ENCODE data around the gene ANKRD45. TPM values are rescaled to one million over a fixed set of nuclear protein-coding genes. Genes with fewer than 3 reads are reported as not detected.

ANKRD45 gene
- polyA plus RNA-seq, 1 of the 3 experiments (the other 2 are of a cell fraction) = 1.8 TPM

DNA sequence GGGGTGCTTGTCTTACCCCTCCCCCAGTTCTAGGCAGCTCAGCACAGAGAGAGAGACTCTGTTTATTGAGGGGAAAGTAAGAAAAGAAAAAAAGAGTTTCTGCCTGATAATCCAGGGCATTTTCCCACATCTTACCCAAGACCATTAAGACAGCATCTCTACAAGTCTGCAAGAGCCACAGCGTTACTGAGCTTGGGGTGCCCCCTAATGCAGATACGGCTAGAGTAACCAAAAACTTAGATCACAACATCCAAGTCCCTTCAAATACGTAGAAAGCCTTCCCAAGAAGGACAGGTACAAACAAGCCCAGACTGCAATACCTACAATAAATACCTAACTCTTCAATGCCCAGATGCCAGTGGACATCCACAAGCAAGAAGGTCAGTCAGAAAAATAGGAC, 40.8 kb downstream of the ANKRD45 start:
- Histone ChIP-seq H3K27ac (ENCODE audit: low read depth in 2 of 2, low read length in 1 of 2) (no peak overlapping the region), H3K27me3 (ENCODE audit: insufficient read depth) (no peaks in the 10 kb centered on the region), H3K79me2 (ENCODE audit: insufficient read depth) (no peaks in the 10 kb centered on the region), H4K20me1 (ENCODE audit: insufficient read depth) (no peaks in the 10 kb centered on the region), H3K9me3 (0 out of 2 replicates have a peak, but pooled peaks cover 7% of the 10 kb centered on the region), H3F3A (replicated peaks; ENCODE audit: insufficient read depth) (no peaks in the 10 kb centered on the region), H3K4me3 (ENCODE audit: low read depth in 2 of 2, low read length in 1 of 2) (no peak overlapping the region), H3K9me2 (no peaks in the 10 kb centered on the region), H3K4me1 (ENCODE audit: control insufficient read depth in 1 of 2, insufficient read depth in 2 of 2, low read depth in 1 of 2, low read length in 1 of 2) (no peaks in the 10 kb centered on the region), H3K36me3 (replicated peaks in 1 of 2; ENCODE audit: control insufficient read depth in 1 of 2, insufficient read depth in 2 of 2, low read length in 1 of 2) (peaks cover 0 to under 1% of the 10 kb centered on the region in 2 experiments), H2AFZ (ENCODE audit: low read depth) (no peak overlapping the region), H3K9ac (no peak overlapping the region), H3K4me2 (no peak overlapping the region)
- ChIA-PET CTCF (no interaction called here), POLR2A (no interaction called here)
- DNase-seq = no peak
- TF ChIP-seq JUND (IDR thresholded peaks at IDR 0.05) (no peak), RAD21 (IDR thresholded peaks at IDR 0.05; ENCODE audit: low read length) (0 out of 2 replicates have a peak, but pooled peaks have one; percentile 10)
- 64% methylated on average over 3 of the region's 3 CpGs for WGBS (ENCODE audit: low lambda C conversion rate)

GRCh38 chr1:173627269-173627668, 42.4 kb downstream of the ANKRD45 start:
- 0 out of 2 replicates have a peak, but pooled peaks cover 13% of the 10 kb centered on the region for H3K9me3 ChIP-seq
- no peaks in the 10 kb centered on the region for H3K27me3 ChIP-seq (ENCODE audit: insufficient read depth)
- H3K9me2 ChIP-seq = no peaks in the 10 kb centered on the region
- ChIA-PET POLR2A (no interaction called here), CTCF (no interaction called here)
- no peak overlapping the region for H3K9ac ChIP-seq
- no peak overlapping the region for H2AFZ ChIP-seq (ENCODE audit: low read depth)
- no peaks in the 10 kb centered on the region for H3F3A ChIP-seq (replicated peaks; ENCODE audit: insufficient read depth)
- H3K4me2 ChIP-seq = no peak overlapping the region
- H4K20me1 ChIP-seq (ENCODE audit: insufficient read depth) = no peaks in the 10 kb centered on the region
- H3K36me3 ChIP-seq (replicated peaks in 1 of 2; ENCODE audit: control insufficient read depth in 1 of 2, insufficient read depth in 2 of 2, low read length in 1 of 2) = no peaks in the 10 kb centered on the region
- no peak for DNase-seq
- no peaks in the 10 kb centered on the region for H3K79me2 ChIP-seq (ENCODE audit: insufficient read depth)
- no peaks in the 10 kb centered on the region for H3K4me1 ChIP-seq (ENCODE audit: control insufficient read depth in 1 of 2, insufficient read depth in 2 of 2, low read depth in 1 of 2, low read length in 1 of 2)
- TF ChIP-seq ZBTB33 (IDR thresholded peaks at IDR 0.05; ENCODE audit: borderline replicate concordance, low read depth) (no peak), FOXM1 (IDR thresholded peaks at IDR 0.05; ENCODE audit: low read depth) (no peak), MEF2A (IDR thresholded peaks at IDR 0.05; ENCODE audit: borderline replicate concordance, low read depth) (no peak), ELF1 (IDR thresholded peaks at IDR 0.05) (no peak), GABPA (IDR thresholded peaks at IDR 0.05; ENCODE audit: low read depth) (no peak), RCOR1 (IDR thresholded peaks at IDR 0.05; ENCODE audit: low read length) (no peak), PBX3 (IDR thresholded peaks at IDR 0.05) (no peak), GATA2 (CRISPR knock-in tag; IDR thresholded peaks at IDR 0.05) (no peak), RXRA (IDR thresholded peaks at IDR 0.05; ENCODE audit: borderline replicate concordance, low read depth) (no peak), EP300 (IDR thresholded peaks at IDR 0.05; ENCODE audit: borderline replicate concordance in 1 of 2, low read depth in 1 of 2, low read length in 1 of 2) (no peak), SIN3A (IDR thresholded peaks at IDR 0.05; ENCODE audit: borderline replicate concordance, low read depth, low read length) (no peak), RFX5 (IDR thresholded peaks at IDR 0.05; ENCODE audit: low read length) (no peak), MAX (IDR thresholded peaks at IDR 0.05; ENCODE audit: low read depth) (no peak), MXI1 (IDR thresholded peaks at IDR 0.05; ENCODE audit: low read depth, low read length) (no peak), TCF12 (IDR thresholded peaks at IDR 0.05) (no peak)
- TF ChIP-seq, protein P1, sequence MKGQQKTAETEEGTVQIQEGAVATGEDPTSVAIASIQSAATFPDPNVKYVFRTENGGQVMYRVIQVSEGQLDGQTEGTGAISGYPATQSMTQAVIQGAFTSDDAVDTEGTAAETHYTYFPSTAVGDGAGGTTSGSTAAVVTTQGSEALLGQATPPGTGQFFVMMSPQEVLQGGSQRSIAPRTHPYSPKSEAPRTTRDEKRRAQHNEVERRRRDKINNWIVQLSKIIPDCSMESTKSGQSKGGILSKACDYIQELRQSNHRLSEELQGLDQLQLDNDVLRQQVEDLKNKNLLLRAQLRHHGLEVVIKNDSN (IDR thresholded peaks at IDR 0.05; ENCODE audit: borderline replicate concordance, low read depth) = no peak
- H3K27ac ChIP-seq (ENCODE audit: low read depth in 2 of 2, low read length in 1 of 2) = no peak overlapping the region
- H3K4me3 ChIP-seq (ENCODE audit: low read depth in 2 of 2, low read length in 1 of 2) = no peak overlapping the region

Measured in SK-N-SH (cell line).